Bronchial epithelial cell (primary cell): Measurements from ENCODE around the gene ODAD2. TPM values are rescaled to one million over a fixed set of nuclear protein-coding genes. Genes with fewer than 3 reads are reported as not detected.
"Not testable (repeated sequence)": the region's sequence is repeated elsewhere in the genome, so short reads cannot be mapped to it uniquely, and the experiment has no call there.

Source experiments
- DNase-seq: peaks from one replicate; pipeline ENCODE4 v3.0.0-alpha.2; 2010; ENCODE audit warnings: low read depth
- FAIRE-seq: peaks from 2 replicates; lab custom pipeline; 2011; peaks lifted over from hg19 to GRCh38; lab: Jason Lieb, UNC
- H3K27me3 ChIP-seq: 2 replicates; pipeline ENCODE4 v1.5.1; 2011; ENCODE audit warnings: low read length; ENCODE audit not compliant: control insufficient read depth, insufficient read depth
- H3K36me3 ChIP-seq: 2 replicates; pipeline ENCODE4 v1.5.1; 2011; ENCODE audit warnings: low read length; ENCODE audit not compliant: control insufficient read depth, insufficient read depth
- H3K4me3 ChIP-seq: 2 replicates; pipeline ENCODE4 v1.5.1; 2011; ENCODE audit warnings: mild to moderate bottlenecking, low read depth, low read length, control low read depth
- total RNA-seq: library from RNA; depleted of rRNA; stranded (reverse); fragments of >200 nt; gene quantifications from 2 replicates; pipeline ENCODE4 v1.2.1, GENCODE V29; 2014
- TF ChIP-seq, protein P1 (sequence below): IDR thresholded peaks from 2 replicates; pipeline ENCODE4 v1.5.1; 2011; ENCODE audit warnings: mild to moderate bottlenecking, moderate library complexity, low read length, control low read depth, inconsistent platforms; ENCODE audit not compliant: insufficient read depth, severe bottlenecking

ODAD2 gene
- total RNA-seq, 1 donor from 2014 or later = not detected

DNA sequence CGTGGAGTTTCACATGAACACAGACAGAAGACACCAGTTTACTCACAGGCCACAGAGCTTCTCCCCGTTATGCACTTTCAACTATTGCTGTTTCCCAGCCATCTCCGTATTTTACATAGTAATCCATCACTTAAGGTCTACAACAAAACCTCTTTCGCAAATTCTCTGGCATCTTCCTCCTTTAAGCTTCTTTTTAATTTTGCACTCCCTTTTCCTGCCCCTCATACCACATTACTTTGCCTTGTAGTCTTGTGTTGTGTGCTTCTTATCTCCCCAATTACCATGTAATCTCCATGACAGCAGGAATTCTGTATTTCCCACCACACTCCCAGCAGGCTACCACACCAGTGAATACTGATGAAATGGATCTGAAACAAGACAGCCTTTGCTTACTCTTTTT lies 87.3 kb downstream of the ODAD2 start:
- DNase-seq = no peak
- Histone ChIP-seq H3K4me3 (no peak overlapping the region), H3K36me3 (no peaks in the 10 kb centered on the region), H3K27me3 (no peaks in the 10 kb centered on the region)
- TF ChIP-seq, protein P1, sequence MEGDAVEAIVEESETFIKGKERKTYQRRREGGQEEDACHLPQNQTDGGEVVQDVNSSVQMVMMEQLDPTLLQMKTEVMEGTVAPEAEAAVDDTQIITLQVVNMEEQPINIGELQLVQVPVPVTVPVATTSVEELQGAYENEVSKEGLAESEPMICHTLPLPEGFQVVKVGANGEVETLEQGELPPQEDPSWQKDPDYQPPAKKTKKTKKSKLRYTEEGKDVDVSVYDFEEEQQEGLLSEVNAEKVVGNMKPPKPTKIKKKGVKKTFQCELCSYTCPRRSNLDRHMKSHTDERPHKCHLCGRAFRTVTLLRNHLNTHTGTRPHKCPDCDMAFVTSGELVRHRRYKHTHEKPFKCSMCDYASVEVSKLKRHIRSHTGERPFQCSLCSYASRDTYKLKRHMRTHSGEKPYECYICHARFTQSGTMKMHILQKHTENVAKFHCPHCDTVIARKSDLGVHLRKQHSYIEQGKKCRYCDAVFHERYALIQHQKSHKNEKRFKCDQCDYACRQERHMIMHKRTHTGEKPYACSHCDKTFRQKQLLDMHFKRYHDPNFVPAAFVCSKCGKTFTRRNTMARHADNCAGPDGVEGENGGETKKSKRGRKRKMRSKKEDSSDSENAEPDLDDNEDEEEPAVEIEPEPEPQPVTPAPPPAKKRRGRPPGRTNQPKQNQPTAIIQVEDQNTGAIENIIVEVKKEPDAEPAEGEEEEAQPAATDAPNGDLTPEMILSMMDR = no peak
- no peak for FAIRE-seq

DNA sequence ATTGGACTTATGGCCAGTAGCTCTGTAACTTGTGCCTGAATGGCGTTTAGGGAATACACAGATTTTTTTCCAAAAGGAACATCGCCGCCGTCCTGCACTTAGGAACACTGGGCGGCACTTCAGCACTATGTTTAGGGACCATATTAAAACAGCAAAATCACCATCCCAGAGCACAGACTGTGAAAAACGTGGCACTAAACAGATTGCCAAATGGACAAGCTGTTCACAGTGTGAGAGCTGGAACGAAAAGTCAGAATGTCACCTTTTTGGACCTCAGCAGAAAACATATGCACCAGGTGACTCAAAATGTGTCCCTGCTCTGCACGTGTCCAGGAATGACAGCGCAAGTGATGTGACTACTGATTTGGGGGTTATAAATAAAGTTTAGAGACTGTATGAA lies 87.9 kb downstream of the ODAD2 start:
- DNase-seq (no peak), FAIRE-seq (no peak)
- Histone ChIP-seq H3K36me3 (no peaks in the 10 kb centered on the region), H3K4me3 (no peak overlapping the region), H3K27me3 (no peaks in the 10 kb centered on the region)
- TF ChIP-seq, protein P1 = no peak

DNA sequence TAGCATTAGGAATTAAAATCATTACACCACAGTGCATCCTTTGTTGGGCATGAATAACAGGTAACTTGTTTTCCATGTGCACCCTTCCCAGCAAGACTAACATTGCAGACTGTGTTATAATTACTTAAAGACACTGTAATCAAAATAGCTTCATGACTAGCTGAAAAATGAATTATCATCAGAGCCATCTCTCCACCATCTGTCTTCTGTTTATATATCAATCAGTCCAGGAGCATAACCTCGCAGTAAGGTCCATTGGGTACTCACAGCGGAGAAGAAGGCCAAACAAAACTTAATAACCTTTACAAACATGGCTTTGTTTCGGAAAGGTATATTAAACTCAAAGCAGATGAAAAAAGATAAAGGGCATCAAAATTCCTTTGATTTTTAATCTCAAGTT lies 90.6 kb downstream of the ODAD2 start:
- FAIRE-seq = no peak
- DNase-seq = no peak
- Histone ChIP-seq H3K27me3 (no peaks in the 10 kb centered on the region), H3K36me3 (no peaks in the 10 kb centered on the region), H3K4me3 (no peak overlapping the region)
- TF ChIP-seq, protein P1 = no peak

DNA sequence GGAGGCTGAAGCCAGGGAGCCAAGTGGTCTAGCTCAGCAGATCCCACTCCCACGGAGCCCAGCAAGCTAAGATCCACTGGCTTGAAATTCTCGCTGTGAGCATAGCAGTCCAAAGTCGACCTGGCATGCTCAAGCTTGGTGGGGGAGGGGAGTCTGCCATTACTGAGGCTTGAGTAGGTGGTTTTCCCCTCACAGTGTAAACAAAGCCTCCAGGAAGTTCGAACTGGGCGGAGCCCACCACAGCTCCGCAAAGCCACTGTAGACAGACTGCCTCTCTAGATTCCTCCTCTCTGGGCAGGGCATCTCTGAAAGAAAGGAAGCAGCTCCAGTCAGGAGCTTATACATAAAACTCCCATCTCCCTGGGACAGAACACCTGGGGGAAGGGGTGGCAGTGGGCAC lies 99.4 kb downstream of the ODAD2 start:
- H3K4me3 ChIP-seq, FAIRE-seq, DNase-seq: not testable (repeated sequence)

DNA sequence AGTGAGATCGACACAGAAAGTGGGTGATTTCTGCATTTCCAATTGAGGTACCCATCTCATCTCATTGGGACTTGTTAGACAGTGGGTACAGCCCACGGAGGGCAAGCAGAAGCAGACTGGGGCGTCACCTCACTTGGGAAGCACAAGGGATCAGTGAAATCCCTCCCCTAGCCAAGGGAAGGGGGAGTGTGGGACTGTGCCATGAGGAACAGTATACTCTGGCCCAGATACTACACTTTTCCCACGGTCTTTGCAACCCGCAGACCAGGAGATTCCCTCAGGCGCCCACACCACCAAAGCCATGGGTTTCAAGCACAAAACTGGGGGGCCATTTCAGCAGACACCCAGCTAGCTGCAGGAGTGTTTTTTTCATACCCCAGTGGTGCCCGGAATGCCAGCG lies 99.8 kb downstream of the ODAD2 start:
- Histone ChIP-seq H3K27me3 (no peaks in the 10 kb centered on the region), H3K4me3 (no peak overlapping the region)

More for the DNA sequence above, 99.4 kb downstream of the ODAD2 start:
- H3K27me3 ChIP-seq, H3K36me3 ChIP-seq: not testable (repeated sequence)

DNA sequence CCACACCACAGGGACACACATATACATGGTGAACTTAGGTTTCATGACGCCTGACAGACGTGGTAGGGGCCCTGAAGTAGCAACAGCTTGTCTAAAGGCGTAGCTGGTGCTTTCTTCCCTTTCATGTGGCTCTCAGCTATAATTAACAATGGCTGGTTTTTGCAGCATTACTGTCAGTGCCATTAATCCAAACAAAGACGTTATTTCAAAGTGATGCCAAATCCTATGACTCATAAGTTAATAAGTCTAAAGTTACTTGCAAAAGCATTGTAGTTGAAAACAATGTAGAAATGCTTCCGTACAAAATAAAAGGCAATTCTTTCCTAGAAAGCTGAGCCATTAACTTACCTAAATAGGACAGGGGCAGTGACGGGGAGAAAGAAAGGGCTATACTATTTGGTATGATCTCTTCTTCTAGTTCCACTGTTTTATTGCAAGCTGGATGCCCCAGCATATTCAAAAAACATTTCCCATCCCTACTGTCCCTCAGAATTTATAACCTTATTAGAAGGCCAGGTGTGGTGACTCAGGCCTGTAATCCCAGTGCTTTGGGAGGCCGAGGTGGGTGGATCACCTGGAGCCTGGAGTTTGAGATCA lies 105.4 kb downstream of the ODAD2 start:
- DNase-seq (peak; percentile 20), FAIRE-seq (no peak)
- H3K27me3 ChIP-seq = no peaks in the 10 kb centered on the region
- no peak overlapping the region for H3K4me3 ChIP-seq
- TF ChIP-seq, protein P1 = no peak
- no peaks in the 10 kb centered on the region for H3K36me3 ChIP-seq

More for the DNA sequence above, 99.8 kb downstream of the ODAD2 start:
- TF ChIP-seq, protein P1 = no peak
- no peak for DNase-seq
- H3K36me3 ChIP-seq = no peaks in the 10 kb centered on the region
- FAIRE-seq = no peak
